ENCODE results near the gene ATP5F1D.

The ATP5F1D gene

DNA sequence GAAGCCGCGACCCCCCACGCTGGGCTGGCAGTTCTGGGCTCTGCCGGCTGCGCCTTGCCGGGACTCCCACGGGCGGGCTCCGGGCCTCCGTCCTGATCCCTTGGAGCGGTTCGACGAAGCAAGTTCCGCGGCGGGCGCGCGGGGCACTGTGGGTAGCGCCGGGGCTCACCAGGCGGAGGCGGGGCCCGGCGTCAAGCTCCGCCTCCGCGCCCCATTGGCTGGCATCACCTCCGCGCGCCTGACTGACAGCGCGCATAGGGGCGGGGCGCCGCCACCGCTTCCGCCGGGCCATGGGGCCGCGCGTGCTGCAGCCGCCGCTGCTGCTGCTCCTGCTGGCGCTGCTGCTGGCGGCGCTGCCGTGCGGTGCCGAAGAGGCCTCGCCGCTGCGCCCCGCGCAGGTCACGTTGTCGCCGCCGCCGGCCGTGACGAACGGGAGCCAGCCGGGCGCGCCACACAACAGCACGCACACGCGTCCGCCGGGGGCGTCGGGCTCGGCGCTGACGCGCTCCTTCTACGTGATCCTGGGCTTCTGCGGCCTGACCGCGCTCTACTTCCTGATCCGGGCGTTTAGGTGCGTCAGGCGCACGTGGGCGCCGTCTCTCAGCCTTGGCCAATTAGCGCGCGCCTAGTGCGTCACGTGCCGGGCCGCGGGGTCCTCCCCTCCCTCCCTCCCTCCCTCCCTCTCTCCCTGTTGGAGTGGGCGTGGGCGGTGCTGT lies 33.9 kb downstream of the ATP5F1D start, which contains the start of gene FAM174C:
TSS of gene FAM174C (plus strand) at position 271 of the 716 bp plus-strand sequence. CDS start at position 291, 20 bp downstream.
- Histone ChIP-seq H3K27ac (ENCODE audit: low read length) (peak within 1 kb of the TSS; percentile 87), H3K4me3 (ENCODE audit: low read length in 2 of 2) (peak within 1 kb of the TSS; percentile 77 to 85), H3K36me3 (ENCODE audit: control insufficient read depth in 2 of 2, insufficient read depth in 2 of 2, low read length in 2 of 2) (peaks cover 38 to 41% of the 10 kb centered on the region in 2 donors), H3K4me1 (ENCODE audit: control insufficient read depth, insufficient read depth, low read length) (peaks cover 62% of the 10 kb centered on the region), H3K9me3 (ENCODE audit: control insufficient read depth in 2 of 2, low read length in 2 of 2) (no peaks in the 10 kb centered on the region), H3K27me3 (ENCODE audit: control insufficient read depth in 1 of 2, insufficient read depth in 2 of 2, low read length in 2 of 2) (no peaks in the 10 kb centered on the region), H3K9ac (ENCODE audit: low read length in 2 of 2) (peak within 1 kb of the TSS; percentile 73 to 86)

DNA sequence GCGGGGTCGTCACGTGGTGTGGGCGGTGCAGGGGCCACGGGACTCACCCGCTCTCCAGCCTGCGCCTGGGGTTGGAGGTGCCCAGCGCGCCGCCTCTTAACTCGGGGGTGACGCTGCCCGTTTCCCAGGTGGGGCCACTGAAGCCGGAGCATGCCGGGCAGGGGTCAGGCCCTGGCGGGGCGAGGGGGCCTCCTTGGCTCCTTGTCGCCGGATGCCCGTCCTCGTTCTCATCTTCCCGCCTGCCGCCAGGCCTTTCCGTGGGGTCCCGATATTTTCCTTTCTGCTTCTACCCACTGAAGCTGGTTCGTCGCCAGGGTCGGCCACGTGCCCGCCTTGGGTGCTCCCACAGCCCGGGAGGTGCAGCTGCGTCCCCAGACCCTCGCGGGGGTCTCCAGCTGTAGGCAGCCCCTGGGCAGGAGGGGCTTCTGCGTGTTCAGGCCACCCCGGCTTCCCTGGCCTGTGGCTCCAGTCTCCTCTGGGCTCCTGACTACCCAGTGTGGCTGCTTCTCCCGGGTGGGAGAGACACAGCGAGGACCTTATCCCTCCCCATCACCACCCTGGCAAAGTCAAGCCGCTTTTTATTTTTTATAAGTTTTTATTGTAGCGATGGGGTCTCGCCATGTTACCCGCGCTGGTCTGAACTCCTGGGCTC lies 34.6 kb downstream of the ATP5F1D start:
- Histone ChIP-seq H3K36me3 (ENCODE audit: control insufficient read depth in 2 of 2, insufficient read depth in 2 of 2, low read length in 2 of 2) (peaks cover 34 to 38% of the 10 kb centered on the region in 2 donors), H3K27me3 (ENCODE audit: control insufficient read depth in 1 of 2, insufficient read depth in 2 of 2, low read length in 2 of 2) (no peaks in the 10 kb centered on the region), H3K9ac (ENCODE audit: low read length in 2 of 2) (peak overlapping the region; percentile 73 to 86), H3K27ac (ENCODE audit: low read length) (peak overlapping the region; percentile 87), H3K9me3 (ENCODE audit: control insufficient read depth in 2 of 2, low read length in 2 of 2) (no peaks in the 10 kb centered on the region), H3K4me3 (ENCODE audit: low read length in 2 of 2) (peak overlapping the region; percentile 77 to 85), H3K4me1 (ENCODE audit: control insufficient read depth, insufficient read depth, low read length) (peaks cover 55% of the 10 kb centered on the region)

DNA sequence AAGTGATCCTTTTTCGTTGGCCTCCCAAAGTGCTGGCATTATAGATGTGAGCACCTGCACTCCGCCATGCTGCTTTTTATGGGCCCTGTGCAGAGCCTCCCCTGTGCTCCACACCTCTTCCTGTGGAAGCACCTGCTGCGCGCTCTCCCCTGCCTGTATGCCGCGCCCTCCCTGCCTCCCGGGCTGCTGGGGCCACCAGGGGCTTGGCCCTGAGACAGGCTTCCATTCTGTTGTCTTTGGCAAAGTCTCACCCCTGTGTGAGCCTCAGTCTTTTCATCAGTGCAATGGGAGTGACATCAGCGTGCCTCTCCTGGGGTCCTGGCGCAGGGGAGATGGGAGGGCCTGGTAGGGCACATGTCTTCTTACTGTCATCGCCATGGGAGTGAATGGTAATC lies 35.1 kb downstream of the ATP5F1D start:
- Histone ChIP-seq H3K4me1 (ENCODE audit: control insufficient read depth, insufficient read depth, low read length) (peaks cover 50% of the 10 kb centered on the region), H3K9ac (ENCODE audit: low read length in 2 of 2) (no peak overlapping the region)

DNA sequence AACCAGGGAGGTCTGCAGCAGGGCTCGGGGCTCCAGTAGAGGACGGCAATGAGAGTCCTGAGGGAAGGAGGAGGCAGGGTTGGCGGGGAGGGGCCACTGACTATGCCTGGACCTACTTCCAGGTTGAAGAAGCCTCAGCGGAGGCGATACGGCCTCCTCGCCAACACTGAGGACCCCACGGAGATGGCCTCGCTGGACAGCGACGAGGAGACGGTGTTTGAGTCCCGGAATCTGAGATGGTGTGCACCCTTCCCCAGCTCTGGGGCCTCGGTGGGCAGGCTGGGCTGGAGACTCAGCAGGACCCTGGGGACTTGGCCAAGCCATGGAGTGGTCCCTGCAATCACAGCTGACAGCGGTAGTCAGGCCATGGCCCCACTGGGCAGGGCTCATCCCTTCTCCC lies 35.5 kb downstream of the ATP5F1D start:
- Histone ChIP-seq H3K4me3 (ENCODE audit: low read length in 2 of 2) (no peak overlapping the region), H3K4me1 (ENCODE audit: control insufficient read depth, insufficient read depth, low read length) (peaks cover 45% of the 10 kb centered on the region), H3K36me3 (ENCODE audit: control insufficient read depth in 2 of 2, insufficient read depth in 2 of 2, low read length in 2 of 2) (peaks cover 29 to 30% of the 10 kb centered on the region in 2 donors), H3K9me3 (ENCODE audit: control insufficient read depth in 2 of 2, low read length in 2 of 2) (no peaks in the 10 kb centered on the region), H3K27ac (ENCODE audit: low read length) (peak overlapping the region; percentile 87), H3K27me3 (ENCODE audit: control insufficient read depth in 1 of 2, insufficient read depth in 2 of 2, low read length in 2 of 2) (no peaks in the 10 kb centered on the region), H3K9ac (ENCODE audit: low read length in 2 of 2) (no peak overlapping the region)

More for the DNA sequence above, 35.1 kb downstream of the ATP5F1D start:
- Histone ChIP-seq H3K36me3 (ENCODE audit: control insufficient read depth in 2 of 2, insufficient read depth in 2 of 2, low read length in 2 of 2) (peaks cover 33 to 35% of the 10 kb centered on the region in 2 donors), H3K4me3 (ENCODE audit: low read length in 2 of 2) (peak overlapping the region; percentile 77 to 85), H3K9me3 (ENCODE audit: control insufficient read depth in 2 of 2, low read length in 2 of 2) (no peaks in the 10 kb centered on the region), H3K27me3 (ENCODE audit: control insufficient read depth in 1 of 2, insufficient read depth in 2 of 2, low read length in 2 of 2) (no peaks in the 10 kb centered on the region), H3K27ac (ENCODE audit: low read length) (peak overlapping the region; percentile 87)

DNA sequence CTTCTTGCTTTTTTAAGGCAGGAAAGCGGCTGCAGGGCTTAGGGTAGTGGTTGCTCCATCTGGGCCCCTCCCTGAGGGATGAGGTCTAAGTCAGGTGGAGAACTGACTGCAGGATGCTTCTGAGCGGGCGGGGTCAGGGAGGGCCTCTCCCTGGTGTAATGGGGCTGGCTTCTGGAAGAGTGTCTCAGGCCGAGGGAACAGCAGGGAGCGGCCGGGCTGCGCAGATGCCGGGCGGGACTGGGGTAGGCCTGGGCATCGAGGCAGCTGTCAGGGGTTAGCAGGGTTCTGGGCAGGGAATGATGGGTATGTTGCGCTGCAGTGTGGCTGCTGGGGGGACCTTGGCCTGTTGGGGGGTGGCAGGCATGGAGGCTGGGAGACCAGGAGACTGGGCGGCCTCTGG lies 36.5 kb downstream of the ATP5F1D start:
- Histone ChIP-seq H3K9ac (ENCODE audit: low read length in 2 of 2) (no peak overlapping the region), H3K4me1 (ENCODE audit: control insufficient read depth, insufficient read depth, low read length) (peaks cover 35% of the 10 kb centered on the region), H3K27ac (ENCODE audit: low read length) (no peak overlapping the region), H3K4me3 (ENCODE audit: low read length in 2 of 2) (no peak overlapping the region), H3K9me3 (ENCODE audit: control insufficient read depth in 2 of 2, low read length in 2 of 2) (no peaks in the 10 kb centered on the region), H3K27me3 (ENCODE audit: control insufficient read depth in 1 of 2, insufficient read depth in 2 of 2, low read length in 2 of 2) (peaks cover under 1 to 5% of the 10 kb centered on the region in 2 donors), H3K36me3 (ENCODE audit: control insufficient read depth in 2 of 2, insufficient read depth in 2 of 2, low read length in 2 of 2) (peaks cover 20 to 21% of the 10 kb centered on the region in 2 donors)

DNA sequence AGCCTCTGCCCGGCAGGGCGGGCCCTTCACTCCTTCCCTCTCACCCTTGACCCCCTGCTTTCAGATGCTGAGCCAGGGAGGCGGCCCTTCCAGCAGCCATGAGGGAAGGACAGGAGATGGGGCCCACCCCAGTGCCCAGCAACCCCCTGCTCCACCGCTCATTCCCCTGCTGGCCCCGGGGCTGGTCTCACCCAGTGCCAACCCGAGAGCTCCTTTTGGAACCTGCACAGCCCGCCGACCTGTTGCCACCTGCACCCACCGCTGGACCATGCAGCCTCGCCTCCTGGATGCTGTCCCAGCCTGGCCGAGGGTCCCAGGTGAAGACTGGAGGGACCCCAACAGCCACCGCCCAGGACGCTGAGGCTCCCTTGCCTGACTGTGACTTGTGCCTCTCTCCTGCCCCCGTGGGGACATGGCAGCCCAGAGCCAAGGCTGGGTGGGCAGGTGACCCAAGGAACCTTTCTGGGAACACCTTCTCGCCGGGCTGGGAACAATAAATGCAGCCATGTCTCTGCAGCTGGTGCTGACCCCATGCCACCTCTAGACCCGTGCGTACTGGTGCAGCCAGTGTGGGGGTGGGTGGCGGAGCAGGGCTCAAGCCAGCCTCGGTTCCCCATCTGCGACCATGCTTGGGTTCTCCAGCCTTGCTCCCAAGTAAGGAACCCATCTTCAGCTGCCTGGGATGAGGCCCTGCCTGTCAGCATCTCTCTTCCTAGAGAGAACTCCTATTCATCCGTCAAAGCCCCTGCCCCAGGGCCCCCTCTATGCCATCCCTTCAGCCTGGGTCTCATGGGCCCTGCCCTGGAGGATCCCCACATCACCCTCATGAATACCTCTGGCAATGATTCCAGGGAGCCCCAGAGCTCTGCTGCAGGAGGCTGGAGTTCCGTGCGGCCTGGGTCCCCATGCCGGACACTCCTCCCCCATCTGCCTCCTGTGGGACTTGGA lies 37.4 kb downstream of the ATP5F1D start:
- Histone ChIP-seq H3K27ac (ENCODE audit: low read length) (no peak overlapping the region), H3K36me3 (ENCODE audit: control insufficient read depth in 2 of 2, insufficient read depth in 2 of 2, low read length in 2 of 2) (peaks cover 12 to 13% of the 10 kb centered on the region in 2 donors)

GRCh38 chr19:1279782-1280341 lies 38.3 kb downstream of the ATP5F1D start:
- Histone ChIP-seq H3K4me1 (ENCODE audit: control insufficient read depth, insufficient read depth, low read length) (peaks cover 17% of the 10 kb centered on the region), H3K9ac (ENCODE audit: low read length in 2 of 2) (no peak overlapping the region)

More for the DNA sequence above, 37.4 kb downstream of the ATP5F1D start:
- Histone ChIP-seq H3K9me3 (ENCODE audit: control insufficient read depth in 2 of 2, low read length in 2 of 2) (no peaks in the 10 kb centered on the region), H3K4me1 (ENCODE audit: control insufficient read depth, insufficient read depth, low read length) (peaks cover 26% of the 10 kb centered on the region), H3K9ac (ENCODE audit: low read length in 2 of 2) (no peak overlapping the region), H3K4me3 (ENCODE audit: low read length in 2 of 2) (no peak overlapping the region), H3K27me3 (ENCODE audit: control insufficient read depth in 1 of 2, insufficient read depth in 2 of 2, low read length in 2 of 2) (peaks cover 6 to 14% of the 10 kb centered on the region in 2 donors)

GRCh38 chr19:1280636-1281568 lies 39.4 kb downstream of the ATP5F1D start:
- peaks cover 14% of the 10 kb centered on the region for H3K4me1 ChIP-seq (ENCODE audit: control insufficient read depth, insufficient read depth, low read length)
- H3K9me3 ChIP-seq (ENCODE audit: control insufficient read depth in 2 of 2, low read length in 2 of 2), result no peaks in the 10 kb centered on the region
- H3K9ac ChIP-seq (ENCODE audit: low read length in 2 of 2), result no peak overlapping the region
- peaks cover 18 to 28% of the 10 kb centered on the region in 2 donors for H3K27me3 ChIP-seq (ENCODE audit: control insufficient read depth in 1 of 2, insufficient read depth in 2 of 2, low read length in 2 of 2)
- peaks cover 3 to 7% of the 10 kb centered on the region in 2 donors for H3K36me3 ChIP-seq (ENCODE audit: control insufficient read depth in 2 of 2, insufficient read depth in 2 of 2, low read length in 2 of 2)
- no peak overlapping the region for H3K27ac ChIP-seq (ENCODE audit: low read length)
- no peak overlapping the region for H3K4me3 ChIP-seq (ENCODE audit: low read length in 2 of 2)

More at GRCh38 chr19:1279782-1280341, 38.3 kb downstream of the ATP5F1D start:
- Histone ChIP-seq H3K4me3 (ENCODE audit: low read length in 2 of 2) (no peak overlapping the region), H3K27ac (ENCODE audit: low read length) (no peak overlapping the region), H3K9me3 (ENCODE audit: control insufficient read depth in 2 of 2, low read length in 2 of 2) (no peaks in the 10 kb centered on the region), H3K27me3 (ENCODE audit: control insufficient read depth in 1 of 2, insufficient read depth in 2 of 2, low read length in 2 of 2) (peaks cover 14 to 22% of the 10 kb centered on the region in 2 donors), H3K36me3 (ENCODE audit: control insufficient read depth in 2 of 2, insufficient read depth in 2 of 2, low read length in 2 of 2) (peaks cover 3 to 7% of the 10 kb centered on the region in 2 donors)

- H3K4me3 ChIP-seq (ENCODE audit: low read length in 2 of 2), result no peak overlapping the region
- H3K9ac ChIP-seq (ENCODE audit: low read length in 2 of 2), result no peak overlapping the region
- H3K27ac ChIP-seq (ENCODE audit: low read length), result no peak overlapping the region
- peaks cover 21 to 33% of the 10 kb centered on the region in 2 donors for H3K27me3 ChIP-seq (ENCODE audit: control insufficient read depth in 1 of 2, insufficient read depth in 2 of 2, low read length in 2 of 2)
- H3K9me3 ChIP-seq (ENCODE audit: control insufficient read depth in 2 of 2, low read length in 2 of 2), result no peaks in the 10 kb centered on the region
- H3K36me3 ChIP-seq (ENCODE audit: control insufficient read depth in 2 of 2, insufficient read depth in 2 of 2, low read length in 2 of 2), result peaks cover 3 to 7% of the 10 kb centered on the region in 2 donors
- H3K4me1 ChIP-seq (ENCODE audit: control insufficient read depth, insufficient read depth, low read length), result peaks cover 5% of the 10 kb centered on the region
Measured at GRCh38 chr19:1281569-1282287, 40.2 kb downstream of the ATP5F1D start.

Measured in stomach smooth muscle (tissue), 2 donors.